Ureter (tissue), 1 donor: ENCODE measurements around the gene ATP1A2. TPM values are rescaled to one million over a fixed set of nuclear protein-coding genes. Genes with fewer than 3 reads are reported as not detected.

Experiments used
- DNase-seq: peaks from one replicate; pipeline ENCODE4 v3.0.0-alpha.2; 2020; ENCODE audit warnings: low spot score
- total RNA-seq: library from RNA; stranded (reverse); gene quantifications from one replicate; pipeline ENCODE4 v1.2.4, GENCODE V29; 2023
- donor health status: DM: yes; HTN: yes; CAD: no.

The ATP1A2 gene
- total RNA-seq, 1 donor from 2014 or later: 41.2 TPM

GRCh38 chr1:160146107-160146506, 30.5 kb downstream of the ATP1A2 start:
- DNase-seq: no peak

GRCh38 chr1:160148121-160148520, 32.6 kb downstream of the ATP1A2 start:
- no peak for DNase-seq

DNA sequence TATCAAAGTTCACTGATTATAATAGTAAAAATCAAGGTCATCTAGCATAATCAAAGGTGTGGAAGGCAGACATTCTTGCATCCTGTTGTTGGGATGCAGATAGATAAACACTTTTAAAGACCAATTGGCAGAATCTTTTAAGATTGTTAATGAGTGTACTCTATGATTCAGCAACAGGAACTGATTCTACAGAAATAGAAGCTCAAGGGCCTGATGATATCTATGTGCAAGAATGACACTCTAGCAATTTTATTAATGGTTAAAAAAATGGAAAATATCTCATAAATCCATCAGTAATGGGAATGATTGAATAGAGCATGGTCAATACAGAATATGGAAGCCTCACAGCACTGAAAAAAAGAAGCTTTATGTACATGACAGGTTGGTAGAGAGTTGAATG, 33.7 kb downstream of the ATP1A2 start:
- no peak for DNase-seq

GRCh38 chr1:160149716-160150115, 34.2 kb downstream of the ATP1A2 start:
- DNase-seq: no peak

DNA sequence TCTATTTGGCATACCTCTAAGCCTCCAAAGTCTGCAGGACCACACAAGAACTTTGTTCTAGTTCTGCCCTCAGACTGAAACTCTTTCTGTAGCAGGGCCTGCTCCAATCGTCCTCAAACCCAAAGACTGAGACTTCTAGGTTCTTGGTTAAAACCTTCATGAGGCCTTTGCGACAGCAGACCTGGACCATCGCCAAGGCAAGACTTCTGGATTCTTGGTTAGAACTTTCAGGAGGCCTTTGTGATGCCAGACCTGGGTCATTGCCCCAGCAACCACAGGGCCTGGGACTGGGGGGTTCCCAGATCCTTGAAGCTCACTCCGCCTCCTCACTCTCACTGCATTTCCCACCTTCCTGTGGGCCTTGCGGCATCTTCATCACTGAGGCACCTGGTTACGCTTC, 35.7 kb downstream of the ATP1A2 start, which contains the start of gene ATP1A4:
Gene ATP1A4 (plus strand): TSS at position 301 of the 400 bp plus-strand sequence. CDS start 438 bp downstream, outside the sequence.
- DNase-seq: no peak

DNA sequence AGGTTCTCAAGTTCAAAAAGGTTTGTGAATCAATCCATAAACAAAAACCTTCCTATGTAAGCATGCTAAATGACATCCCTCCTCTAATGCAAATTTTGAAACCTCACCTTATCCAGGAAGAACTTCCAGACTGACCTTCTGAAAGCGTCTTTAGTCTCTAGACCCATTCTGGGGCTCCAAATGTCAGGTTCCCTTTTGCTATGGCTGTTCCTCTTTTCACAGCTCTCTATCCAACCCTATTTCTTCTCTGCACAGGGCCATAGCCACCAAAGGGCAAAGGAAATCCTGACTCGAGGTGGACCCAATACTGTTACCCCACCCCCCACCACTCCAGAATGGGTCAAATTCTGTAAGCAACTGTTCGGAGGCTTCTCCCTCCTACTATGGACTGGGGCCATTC, 39.2 kb downstream of the ATP1A2 start:
- no peak for DNase-seq

GRCh38 chr1:160156361-160156760, 40.8 kb downstream of the ATP1A2 start:
- no peak for DNase-seq

- DNase-seq: no peak
Observed at GRCh38 chr1:160157174-160157573, 41.6 kb downstream of the ATP1A2 start.

DNA sequence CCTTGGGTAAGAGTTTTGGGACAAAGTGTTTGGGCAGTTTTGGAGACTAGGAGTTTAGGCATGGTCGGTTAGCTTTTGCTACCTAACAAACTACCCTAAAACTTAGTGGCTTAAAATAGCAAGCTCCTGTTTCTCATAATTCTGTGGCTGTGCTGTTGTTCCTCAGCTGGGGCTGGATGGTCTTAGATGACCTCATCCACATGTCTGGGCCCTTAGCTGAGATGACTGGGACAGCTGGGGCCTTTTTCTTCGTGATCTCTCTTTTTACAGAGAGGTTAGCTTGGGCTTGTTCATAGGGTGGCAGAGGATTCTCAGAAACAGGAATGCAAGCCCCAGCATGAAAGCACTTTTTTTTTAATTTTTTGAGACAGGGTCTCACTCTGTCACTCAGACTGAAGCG, 42.5 kb downstream of the ATP1A2 start:
- DNase-seq: no peak

DNA sequence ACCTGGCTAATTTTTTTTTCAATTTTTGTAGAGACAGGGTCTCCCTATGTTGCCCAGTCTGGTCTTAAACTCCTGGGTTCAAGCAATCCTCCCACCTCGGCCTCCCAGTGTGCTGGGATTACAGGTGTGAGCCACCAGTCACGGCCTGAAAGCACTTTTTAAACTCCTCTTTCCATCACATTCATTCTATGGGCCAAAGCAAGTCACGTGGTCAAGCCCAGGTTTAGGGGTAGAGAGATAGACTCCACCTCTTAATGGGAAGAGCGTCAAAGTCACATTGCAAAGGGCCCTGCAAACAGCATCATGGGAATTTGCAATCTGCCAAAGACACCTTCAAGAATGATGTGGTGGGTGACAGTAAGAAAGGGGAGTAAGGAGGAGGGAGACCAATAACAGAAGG, 43.0 kb downstream of the ATP1A2 start:
- DNase-seq: no peak

GRCh38 chr1:160159846-160160245, 44.3 kb downstream of the ATP1A2 start:
- DNase-seq: no peak

GRCh38 chr1:160161965-160162705, 46.6 kb downstream of the ATP1A2 start:
- DNase-seq: no peak

DNA sequence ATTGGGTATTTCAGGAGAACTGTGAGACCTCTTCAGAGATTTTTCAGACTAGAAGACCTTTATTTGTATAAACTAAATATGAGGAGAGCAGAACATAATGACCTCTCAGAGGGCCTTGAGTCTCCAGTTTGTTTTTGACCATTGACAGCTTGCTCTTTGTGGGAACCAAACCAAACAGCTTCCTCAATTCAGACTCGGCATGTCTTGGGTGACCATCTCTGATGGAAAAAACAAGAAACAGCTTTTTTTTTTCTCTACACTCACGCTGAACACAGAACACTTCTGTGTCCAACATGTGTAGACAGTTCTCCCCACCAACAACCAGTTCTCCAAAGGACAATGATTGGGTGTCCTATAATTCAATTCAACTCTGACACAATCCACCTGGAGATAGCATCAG, 47.4 kb downstream of the ATP1A2 start:
- DNase-seq: no peak

- no peak for DNase-seq
Observed at GRCh38 chr1:160163615-160164014, 48.1 kb downstream of the ATP1A2 start.

- no peak for DNase-seq
Observed at GRCh38 chr1:160164121-160164520, 48.6 kb downstream of the ATP1A2 start.

GRCh38 chr1:160166166-160166868, 50.8 kb downstream of the ATP1A2 start:
- no peak for DNase-seq

- DNase-seq: no peak
Observed at GRCh38 chr1:160167056-160167455, 51.5 kb downstream of the ATP1A2 start.

GRCh38 chr1:160167580-160167979, 52.0 kb downstream of the ATP1A2 start:
- no peak for DNase-seq

- DNase-seq: no peak
Observed at GRCh38 chr1:160168016-160168415, 52.5 kb downstream of the ATP1A2 start.

DNA sequence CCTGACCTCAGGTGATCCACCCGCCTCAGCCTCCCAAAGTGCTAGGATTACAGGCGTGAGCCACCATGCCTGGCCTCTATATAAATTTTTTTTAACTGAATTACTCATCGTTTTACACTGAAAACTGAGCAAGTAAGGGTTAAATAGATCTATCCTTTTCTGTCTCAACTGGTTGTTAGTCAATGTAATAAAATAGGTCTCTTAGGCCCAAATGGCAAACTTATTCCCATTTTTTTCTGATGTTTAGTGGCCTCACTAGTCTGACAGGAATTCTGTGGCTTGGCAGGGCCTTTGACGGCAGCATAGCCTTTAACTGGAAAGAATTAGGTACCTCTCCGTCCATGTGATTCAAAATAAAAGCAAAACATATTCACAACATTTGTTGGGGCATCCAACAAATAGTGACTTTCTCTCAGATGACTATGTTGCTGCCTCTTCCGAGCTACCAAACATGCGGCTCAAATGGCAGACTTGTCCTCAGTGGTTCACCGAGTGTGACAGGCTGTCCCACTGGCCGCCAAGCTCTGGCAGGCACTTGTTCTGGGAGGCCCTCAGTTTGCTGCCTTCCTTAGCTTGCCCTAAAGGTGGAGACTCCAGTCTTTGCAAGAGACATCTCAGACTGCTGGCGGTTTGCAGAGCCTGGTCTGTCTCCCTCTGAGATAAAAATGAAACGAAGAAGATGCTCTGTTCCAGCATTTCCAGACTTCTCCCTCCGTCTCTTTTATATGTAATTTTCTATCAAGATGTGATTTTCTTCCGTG, 53.2 kb downstream of the ATP1A2 start:
- DNase-seq: no peak

- no peak for DNase-seq
Observed at GRCh38 chr1:160169553-160170399, 54.2 kb downstream of the ATP1A2 start.

- no peak for DNase-seq
Observed at GRCh38 chr1:160171354-160171753, 55.8 kb downstream of the ATP1A2 start.
